ENCODE data around the gene FIG4.
"Not testable (repeated sequence)": the region's sequence is repeated elsewhere in the genome, so short reads cannot be mapped to it uniquely, and the experiment has no call there.

Gene FIG4

GRCh38 chr6:109762769-109763441, 71.8 kb downstream of the FIG4 start:
- no peak for ATAC-seq

- no peak for ATAC-seq
Observed at GRCh38 chr6:109766167-109766566, 75.1 kb downstream of the FIG4 start.

- ATAC-seq = no peak
Observed at GRCh38 chr6:109767961-109768360, 76.9 kb downstream of the FIG4 start.

GRCh38 chr6:109768485-109768884, 77.4 kb downstream of the FIG4 start:
- no peak for ATAC-seq

- no peak for ATAC-seq
Observed at GRCh38 chr6:109769213-109769612, 78.1 kb downstream of the FIG4 start.

GRCh38 chr6:109770047-109770446, 79.0 kb downstream of the FIG4 start:
- no peak for ATAC-seq

- no peak for ATAC-seq
Observed at GRCh38 chr6:109770779-109771178, 79.7 kb downstream of the FIG4 start.

- ATAC-seq = not testable (repeated sequence)
Observed at GRCh38 chr6:109771939-109772755, 81.1 kb downstream of the FIG4 start.

- ATAC-seq = no peak
Observed at GRCh38 chr6:109772883-109773431, 81.9 kb downstream of the FIG4 start.

- ATAC-seq = no peak
Observed at GRCh38 chr6:109781001-109781400, 89.9 kb downstream of the FIG4 start.

GRCh38 chr6:109782491-109782999, 91.4 kb downstream of the FIG4 start:
- ATAC-seq = no peak

GRCh38 chr6:109783250-109783986, 92.3 kb downstream of the FIG4 start:
- ATAC-seq = no peak

GRCh38 chr6:109787312-109787711, 96.2 kb downstream of the FIG4 start:
- no peak for ATAC-seq

- no peak for ATAC-seq
Observed at GRCh38 chr6:109788687-109789086, 97.6 kb downstream of the FIG4 start.

GRCh38 chr6:109790131-109790530, 99.0 kb downstream of the FIG4 start:
- no peak for ATAC-seq

GRCh38 chr6:109791301-109791700, 100.2 kb downstream of the FIG4 start:
- ATAC-seq = no peak

- ATAC-seq = no peak
Observed at GRCh38 chr6:109793021-109793420, 101.9 kb downstream of the FIG4 start.

- ATAC-seq = peak; percentile 63 to 90
Observed at GRCh38 chr6:109793792-109794191, 102.7 kb downstream of the FIG4 start.

GRCh38 chr6:109794201-109794923, 103.3 kb downstream of the FIG4 start:
- no peak for ATAC-seq

GRCh38 chr6:109795994-109796555, 105.0 kb downstream of the FIG4 start:
- ATAC-seq = no peak

GRCh38 chr6:109799129-109799528, 108.0 kb downstream of the FIG4 start:
- no peak for ATAC-seq

- no peak for ATAC-seq
Observed at GRCh38 chr6:109799664-109800063, 108.6 kb downstream of the FIG4 start.
